ENCODE data around the gene ACSL3.

ACSL3 gene

DNA sequence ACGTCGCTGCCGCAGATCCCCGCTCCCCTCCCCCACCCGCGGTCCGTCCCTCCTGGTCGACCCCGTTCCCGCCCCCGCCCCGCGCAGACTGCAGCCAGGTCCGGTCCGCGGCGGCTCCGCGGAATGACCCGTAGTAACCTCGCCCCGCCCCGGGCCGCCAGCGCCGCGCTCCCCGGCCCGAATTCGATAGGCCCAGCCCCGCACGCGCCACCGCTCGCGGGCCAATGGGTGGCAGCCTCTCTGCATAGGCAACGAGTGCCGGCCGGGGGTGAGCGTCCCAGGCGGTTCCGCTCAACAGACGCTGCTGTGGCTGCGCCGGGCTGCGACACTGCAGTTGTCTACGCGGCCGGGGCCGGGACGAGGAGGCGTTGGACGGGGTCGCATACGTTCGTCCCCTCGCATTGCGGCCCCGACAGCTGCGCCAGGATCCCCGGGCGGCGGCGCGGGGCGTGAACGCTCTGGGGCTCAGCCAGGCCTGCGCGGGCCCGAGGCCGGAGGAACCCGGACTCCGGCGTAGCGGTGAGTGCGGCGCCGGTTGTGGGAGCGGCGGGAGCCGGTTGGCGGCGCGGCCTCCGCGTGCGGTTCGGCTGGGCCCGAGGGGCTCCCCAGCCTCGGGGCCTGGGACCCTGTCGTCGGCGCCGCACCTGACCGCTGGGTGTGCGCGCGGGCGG, at the start of gene ACSL3:
Gene ACSL3, plus strand, starts transcription at position 297 of the 671 bp plus-strand sequence. CDS start 47,737 bp downstream, outside the sequence.
- in situ Hi-C loops (cut with MboI; ENCODE audit: low sequenced_read_pairs, unreplicated experiment) = no loop called here
- TF ChIP-seq, protein P1, sequence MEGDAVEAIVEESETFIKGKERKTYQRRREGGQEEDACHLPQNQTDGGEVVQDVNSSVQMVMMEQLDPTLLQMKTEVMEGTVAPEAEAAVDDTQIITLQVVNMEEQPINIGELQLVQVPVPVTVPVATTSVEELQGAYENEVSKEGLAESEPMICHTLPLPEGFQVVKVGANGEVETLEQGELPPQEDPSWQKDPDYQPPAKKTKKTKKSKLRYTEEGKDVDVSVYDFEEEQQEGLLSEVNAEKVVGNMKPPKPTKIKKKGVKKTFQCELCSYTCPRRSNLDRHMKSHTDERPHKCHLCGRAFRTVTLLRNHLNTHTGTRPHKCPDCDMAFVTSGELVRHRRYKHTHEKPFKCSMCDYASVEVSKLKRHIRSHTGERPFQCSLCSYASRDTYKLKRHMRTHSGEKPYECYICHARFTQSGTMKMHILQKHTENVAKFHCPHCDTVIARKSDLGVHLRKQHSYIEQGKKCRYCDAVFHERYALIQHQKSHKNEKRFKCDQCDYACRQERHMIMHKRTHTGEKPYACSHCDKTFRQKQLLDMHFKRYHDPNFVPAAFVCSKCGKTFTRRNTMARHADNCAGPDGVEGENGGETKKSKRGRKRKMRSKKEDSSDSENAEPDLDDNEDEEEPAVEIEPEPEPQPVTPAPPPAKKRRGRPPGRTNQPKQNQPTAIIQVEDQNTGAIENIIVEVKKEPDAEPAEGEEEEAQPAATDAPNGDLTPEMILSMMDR (IDR thresholded peaks at IDR 0.05; ENCODE audit: borderline replicate concordance, control extremely low read depth, extremely low read depth, insufficient read depth, missing control alignments) = no peak

DNA sequence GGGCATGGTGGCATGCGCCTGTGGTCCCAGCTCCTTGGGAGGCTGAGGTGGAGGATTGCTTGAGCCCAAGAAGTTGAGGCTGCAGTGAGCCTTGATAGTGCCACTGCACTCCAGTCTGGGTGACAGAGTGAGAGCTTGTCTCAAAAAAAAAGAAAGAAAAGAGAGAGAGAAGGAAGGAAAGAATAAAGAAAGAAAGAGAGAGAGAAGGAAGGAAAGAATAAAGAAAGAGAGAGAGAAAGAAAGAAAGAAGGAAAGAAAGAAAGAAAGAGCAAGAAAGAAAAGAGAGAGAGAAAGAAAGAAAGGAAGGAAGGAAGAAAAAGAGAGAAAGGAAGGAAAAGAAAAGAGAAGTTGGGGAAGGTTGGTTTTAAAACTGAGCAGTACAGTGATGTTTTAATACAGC, 49.0 kb upstream of the ACSL3 start:
- no peak for DNase-seq (ENCODE audit: low spot score)
- in situ Hi-C loops (cut with MboI; ENCODE audit: low sequenced_read_pairs, unreplicated experiment) = no loop called here
- TF ChIP-seq, protein P1 (IDR thresholded peaks at IDR 0.05; ENCODE audit: borderline replicate concordance, control extremely low read depth, extremely low read depth, insufficient read depth, missing control alignments) = no peak

More for the DNA sequence above, at the start of gene ACSL3:
- DNase-seq (ENCODE audit: low spot score) = peak; percentile 97

DNA sequence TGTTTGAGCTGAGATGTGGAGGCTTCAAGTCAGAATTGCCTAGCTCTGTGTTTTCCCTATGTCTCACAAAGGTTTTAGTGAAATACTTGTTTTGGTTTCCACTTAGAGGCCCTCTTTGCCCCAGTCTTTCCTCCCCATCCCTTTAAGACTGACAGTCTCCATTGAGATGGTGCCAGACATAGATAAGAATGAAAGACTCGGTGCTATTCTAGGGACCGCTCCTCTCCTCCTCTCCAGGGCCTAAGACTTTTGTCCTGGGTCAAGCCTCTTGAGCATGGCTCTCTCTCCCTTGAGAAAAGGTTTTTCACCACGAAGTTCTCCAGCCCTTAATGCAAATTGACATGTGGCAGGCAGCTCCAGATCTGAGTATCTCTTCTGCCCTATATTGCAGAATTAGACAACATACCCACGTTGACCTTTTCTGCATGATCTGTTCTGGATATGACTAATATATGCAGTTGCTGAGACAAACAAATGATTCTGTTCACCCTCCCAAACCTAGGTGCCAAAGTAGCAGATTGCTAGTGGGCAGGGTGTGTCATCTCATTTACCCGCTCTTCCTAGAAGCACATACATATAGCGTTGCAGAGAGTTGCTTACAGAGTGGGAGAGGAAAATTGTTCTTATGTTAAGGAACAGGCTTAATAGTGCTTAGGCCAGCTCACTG, 47.5 kb upstream of the ACSL3 start:
- in situ Hi-C loops (cut with MboI; ENCODE audit: low sequenced_read_pairs, unreplicated experiment) = no loop called here
- peak; percentile 60 for DNase-seq (ENCODE audit: low spot score)

DNA sequence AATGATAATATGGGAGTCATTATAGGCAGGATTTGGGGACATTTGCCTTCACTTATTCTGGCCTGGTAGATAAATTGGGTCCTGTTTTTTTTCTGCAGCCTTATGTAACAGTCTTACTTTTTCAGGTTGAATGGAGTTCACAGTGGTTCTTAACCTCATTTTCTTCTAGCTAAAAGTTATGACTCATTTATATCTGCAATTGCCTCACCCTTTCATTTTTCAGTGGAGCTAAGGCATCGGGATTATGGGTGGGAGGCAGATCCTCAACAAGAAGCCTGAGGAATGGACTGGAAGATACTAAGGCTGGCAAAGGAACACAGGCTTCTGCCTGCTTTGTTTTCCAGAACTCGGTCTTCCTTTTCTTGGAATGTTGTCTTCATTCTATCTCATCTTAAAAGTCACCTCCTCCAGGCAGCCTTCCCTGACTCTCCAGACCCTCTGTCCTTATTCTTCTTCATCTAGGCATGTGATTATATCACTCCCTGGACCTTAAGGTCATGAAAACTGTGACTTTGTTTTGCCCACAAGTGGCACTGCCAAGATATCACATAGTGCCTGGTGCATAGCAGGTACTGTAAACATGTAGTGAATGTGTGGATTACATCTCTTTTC, 41.0 kb upstream of the ACSL3 start:
- no peak for DNase-seq (ENCODE audit: low spot score)
- TF ChIP-seq, protein P1 (IDR thresholded peaks at IDR 0.05; ENCODE audit: borderline replicate concordance, control extremely low read depth, extremely low read depth, insufficient read depth, missing control alignments) = no peak
- in situ Hi-C loops (cut with MboI; ENCODE audit: low sequenced_read_pairs, unreplicated experiment) = no loop called here

More for the DNA sequence above, 47.5 kb upstream of the ACSL3 start:
- TF ChIP-seq, protein P1 (IDR thresholded peaks at IDR 0.05; ENCODE audit: borderline replicate concordance, control extremely low read depth, extremely low read depth, insufficient read depth, missing control alignments) = no peak

DNA sequence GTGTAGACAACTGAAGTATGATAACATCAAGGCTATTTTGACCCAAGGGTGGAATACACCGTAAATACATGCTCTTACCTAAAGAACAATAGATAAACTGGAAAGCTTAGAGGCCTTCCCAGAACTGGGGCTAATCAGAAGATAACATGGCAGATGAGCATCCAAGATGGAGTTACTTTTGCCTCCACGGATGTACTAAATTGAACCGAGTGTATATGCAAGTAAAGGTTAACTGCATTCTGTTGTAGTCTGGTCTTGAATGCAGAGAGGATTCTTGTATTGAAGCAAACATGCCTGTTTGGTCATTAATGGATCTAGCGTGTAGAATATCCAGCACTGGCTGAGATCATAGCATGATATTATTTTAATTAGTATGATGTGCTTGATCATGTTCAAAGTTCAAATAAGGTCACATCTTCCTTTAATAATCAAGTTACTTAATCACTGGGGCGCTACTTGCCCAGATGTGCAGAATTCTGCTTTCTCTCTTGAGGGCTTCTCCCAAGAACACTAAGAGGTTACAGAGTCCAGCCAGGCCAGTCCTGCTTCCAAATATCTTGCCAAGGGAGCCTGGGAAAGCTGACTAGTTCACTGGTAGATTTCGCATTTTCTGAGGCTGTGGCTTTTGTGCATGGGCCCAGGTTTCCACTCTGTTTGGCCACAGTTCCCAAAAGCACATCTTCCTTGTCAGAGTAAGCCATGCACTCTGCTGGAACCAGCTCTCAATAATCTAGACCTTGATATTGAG, 37.5 kb upstream of the ACSL3 start:
- TF ChIP-seq, protein P1 (IDR thresholded peaks at IDR 0.05; ENCODE audit: borderline replicate concordance, control extremely low read depth, extremely low read depth, insufficient read depth, missing control alignments) = no peak
- in situ Hi-C loops (cut with MboI; ENCODE audit: low sequenced_read_pairs, unreplicated experiment) = no loop called here
- DNase-seq (ENCODE audit: low spot score) = no peak

DNA sequence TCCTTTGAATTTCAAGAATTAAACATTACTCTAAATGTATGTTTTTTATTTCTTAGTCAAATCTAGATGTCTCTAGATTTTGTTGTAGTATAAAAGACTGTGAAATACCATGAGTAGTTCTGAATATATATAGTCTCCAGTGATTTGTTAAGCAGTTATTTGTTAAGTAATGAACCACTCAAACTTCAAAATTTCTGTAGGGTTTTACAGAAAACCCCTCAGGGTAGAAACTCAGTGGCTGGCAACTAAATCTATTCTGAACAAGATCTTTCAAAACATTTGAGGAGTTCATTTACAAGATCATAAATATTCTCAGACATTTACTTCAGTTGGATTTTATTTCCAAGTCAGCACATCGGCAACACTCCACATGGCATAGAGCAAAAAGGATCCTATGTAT, 35.8 kb upstream of the ACSL3 start:
- DNase-seq (ENCODE audit: low spot score) = no peak
- in situ Hi-C loops (cut with MboI; ENCODE audit: low sequenced_read_pairs, unreplicated experiment) = no loop called here
- TF ChIP-seq, protein P1 (IDR thresholded peaks at IDR 0.05; ENCODE audit: borderline replicate concordance, control extremely low read depth, extremely low read depth, insufficient read depth, missing control alignments) = no peak

All from GM13976 (cell line).